A549 (cell line): ENCODE results near the gene DTD2. TPM values are rescaled to one million over a fixed set of nuclear protein-coding genes. Genes with fewer than 3 reads are reported as not detected.

Experiments used
- ATAC-seq, 2 experiments: fragments of 200-7000 bp in 1 of 2; fragments of >200 bp in 1 of 2; cut with Nextera tagmentation in 1 of 2; cut with Tn5 transposase in 1 of 2; 3 replicates each; pipeline versions ENCODE4 v1.8.0 to v1.9.1; 2018 to 2020; ENCODE audit warnings: mild to moderate bottlenecking in 1 of 2, moderate library complexity in 1 of 2
- CTCF ChIA-PET: fragments of 300-600 bp; sonication (Branson Sonifier 250); formaldehyde crosslinking; extraction: SDS; loops from one replicate; lab custom pipeline; 2021; ENCODE audit warnings: antibody characterized with exemption, inconsistent platforms; lab: Yijun Ruan, JAX
- POLR2A ChIA-PET: fragments of 350-600 bp; formaldehyde crosslinking; extraction: SDS; loops from one replicate; lab custom pipeline; 2021; ENCODE audit warnings: antibody characterized with exemption, inconsistent platforms; lab: Yijun Ruan, JAX
- DNase-seq, 2 experiments: peaks; one replicate each; pipeline versions ENCODE4 v3.0.0 to v3.0.0-alpha.2; 2011 to 2016; ENCODE audit warnings: low read depth in 1 of 2, low spot score in 1 of 2
- FAIRE-seq: peaks from 2 replicates; lab custom pipeline; 2011; peaks lifted over from hg19 to GRCh38; lab: Jason Lieb, UNC
- H3K27ac ChIP-seq, 2 experiments: fragments of >200 bp; sonication (Bioruptor Twin); formaldehyde crosslinking; 3 replicates each; pipeline ENCODE4 v1.5.1; 2016 to 2017
- H3K4me1 ChIP-seq: fragments of >200 bp; sonication (Bioruptor Twin); formaldehyde crosslinking; 3 replicates; pipeline ENCODE4 v1.6.1; 2016
- H3K4me2 ChIP-seq: fragments of >200 bp; sonication (Bioruptor Twin); formaldehyde crosslinking; 3 replicates; pipeline ENCODE4 v1.6.1; 2016
- H3K4me3 ChIP-seq: fragments of >200 bp; sonication (Bioruptor Twin); formaldehyde crosslinking; 3 replicates; pipeline ENCODE4 v1.5.1; 2016
- H3K9me3 ChIP-seq: fragments of >200 bp; sonication (Bioruptor Twin); formaldehyde crosslinking; 3 replicates; pipeline ENCODE4 v1.6.1; 2016
- E2F6 ChIP-seq: IDR thresholded peaks from 2 replicates; pipeline ENCODE4 v1.6.1; 2012; ENCODE audit warnings: low read depth, borderline replicate concordance
- GATA3 ChIP-seq: IDR thresholded peaks from 2 replicates; pipeline ENCODE4 v1.6.1; 2012; ENCODE audit warnings: borderline replicate concordance
- HDAC2 ChIP-seq: fragments of 200-600 bp; sonication (generic); IDR thresholded peaks from 2 replicates; pipeline ENCODE4 v1.6.1; 2016
- JUN ChIP-seq, 2 experiments: fragments of >200 bp; sonication (Bioruptor Twin); formaldehyde crosslinking; IDR thresholded peaks; 2 replicates in 1 of 2; 3 replicates in 1 of 2; pipeline ENCODE4 v1.6.1; 2016 to 2017
- MAFK ChIP-seq: fragments of 450-650 bp; IDR thresholded peaks from 2 replicates; pipeline ENCODE4 v1.6.1; 2014; ENCODE audit not compliant: partially characterized antibody
- NPAS2 ChIP-seq: fragments of 250-450 bp; sonication (Bioruptor Pico); IDR thresholded peaks from 2 replicates; pipeline ENCODE4 v1.8.0; 2022; ENCODE audit warnings: mild to moderate bottlenecking, moderate library complexity, borderline replicate concordance
- RNF2 ChIP-seq: fragments of 200-600 bp; sonication (generic); IDR thresholded peaks from 2 replicates; pipeline ENCODE4 v1.6.1; 2016; ENCODE audit warnings: low read depth, mild to moderate bottlenecking, antibody characterized with exemption, moderate library complexity, borderline replicate concordance
- ZC3H11A ChIP-seq: fragments of 450-650 bp; IDR thresholded peaks from 2 replicates; pipeline ENCODE4 v1.6.1; 2014; ENCODE audit warnings: antibody characterized with exemption, mild to moderate bottlenecking
- WGBS: methylation state at CpG from one replicate; pipeline ENCODE4 v1.1.6; 2017; ENCODE audit errors: missing lambda C conversion rate; 5-methylcytosine and 5-hydroxymethylcytosine counted together
- polyA plus RNA-seq, 4 experiments: library from polyadenylated mRNA; depleted of rRNA in 3 of 4; stranded (reverse); fragments of >200 nt; fragmentation: RNase III in 1 of 4; extraction: RNeasy Plus Mini Kit Qiagen cat#74134 plus additional on column Dnase treatment in 1 of 4; gene quantifications; 2 replicates in 3 of 4; 3 replicates in 1 of 4; pipeline ENCODE4 v1.2.3, GENCODE V29; 2011 to 2017
- TF ChIP-seq, protein P1 (sequence below): fragments of >200 bp; sonication (Bioruptor Twin); formaldehyde crosslinking; IDR thresholded peaks from 3 replicates; pipeline ENCODE4 v1.6.1; 2016
- TF ChIP-seq, protein P2 (sequence below): fragments of >200 bp; sonication (Bioruptor Twin); formaldehyde crosslinking; IDR thresholded peaks from 2 replicates; pipeline ENCODE4 v1.6.1; 2016

The DTD2 gene
- polyA plus RNA-seq, 2 of the 4 experiments (the other 2 are of a cell fraction): 28.5 to 39.5 TPM

- TF ChIP-seq E2F6: peak; percentile 78
- TF ChIP-seq, protein P1, sequence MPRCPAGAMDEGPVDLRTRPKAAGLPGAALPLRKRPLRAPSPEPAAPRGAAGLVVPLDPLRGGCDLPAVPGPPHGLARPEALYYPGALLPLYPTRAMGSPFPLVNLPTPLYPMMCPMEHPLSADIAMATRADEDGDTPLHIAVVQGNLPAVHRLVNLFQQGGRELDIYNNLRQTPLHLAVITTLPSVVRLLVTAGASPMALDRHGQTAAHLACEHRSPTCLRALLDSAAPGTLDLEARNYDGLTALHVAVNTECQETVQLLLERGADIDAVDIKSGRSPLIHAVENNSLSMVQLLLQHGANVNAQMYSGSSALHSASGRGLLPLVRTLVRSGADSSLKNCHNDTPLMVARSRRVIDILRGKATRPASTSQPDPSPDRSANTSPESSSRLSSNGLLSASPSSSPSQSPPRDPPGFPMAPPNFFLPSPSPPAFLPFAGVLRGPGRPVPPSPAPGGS: peak; percentile 83
- TF ChIP-seq NPAS2 (CRISPR knock-in tag): no peak
- no peak for TF ChIP-seq RNF2
- TF ChIP-seq JUN (IDR thresholded peaks at IDR 0.05): peak; percentile 61 to 90; a peak in 4 of 5 replicates
- TF ChIP-seq, all 56 proteins: peak for 12
Observed at GRCh38 chr14:31420319-31421111, 36.8 kb downstream of the DTD2 start, which contains the start of gene HEATR5A (continued).

DNA sequence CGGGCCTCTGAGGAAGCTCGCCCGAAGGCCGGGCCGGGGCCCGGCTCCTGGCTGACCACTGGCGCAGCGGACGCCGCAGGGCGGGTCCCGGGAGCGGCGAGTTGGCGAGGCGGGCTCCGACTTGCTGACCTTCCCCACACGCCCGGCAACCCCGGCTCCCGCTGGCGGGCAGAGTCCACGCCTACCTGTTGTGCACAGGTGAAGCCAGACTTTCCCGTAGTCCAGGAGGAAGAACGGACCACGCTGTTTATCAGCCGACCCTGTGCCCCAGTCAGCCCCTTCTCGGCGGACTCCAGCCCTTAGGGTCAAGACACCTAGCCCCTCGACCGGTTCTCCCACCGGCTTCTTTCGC, 37.4 kb downstream of the DTD2 start:
- TF ChIP-seq MAFK (no peak), ZC3H11A (0 out of 2 replicates have a peak, but pooled peaks have one; percentile 2)
- DNase-seq (peak; percentile 52 to 53), FAIRE-seq (no peak), ATAC-seq (peak; percentile 84 to 86)
- peak overlapping the region; percentile 95 for H3K4me3 ChIP-seq
- CTCF ChIA-PET: interaction anchor here (0.8 to 3.2 kb wide), 8 partner anchors 9 to 835 kb away, joined by 3 to 14 read pairs (median 6); partner anchors contain the start of gene HECTD1
- H3K4me2 ChIP-seq: peak overlapping the region; percentile 87
- POLR2A ChIA-PET: interaction anchor here (0.6 to 3.1 kb wide), 25 partner anchors 8 to 1140 kb away, joined by 3 to 58 read pairs (median 5); partner anchors contain the start of genes AP4S1, DTD2, HECTD1 and STRN3
- peak overlapping the region; percentile 85 to 95 for H3K27ac ChIP-seq
- H3K9me3 ChIP-seq: no peaks in the 10 kb centered on the region
- H3K4me1 ChIP-seq: peaks cover 30% of the 10 kb centered on the region
- 0% methylated on average over 29 of the region's 33 CpGs for WGBS

GRCh38 chr14:31419179-31419966, 37.9 kb downstream of the DTD2 start:
- H3K4me1 ChIP-seq: peaks cover 36% of the 10 kb centered on the region
- H3K4me2 ChIP-seq: peak overlapping the region; percentile 87
- peak overlapping the region; percentile 85 to 95 for H3K27ac ChIP-seq
- DNase-seq (no peak), ATAC-seq (no peak), FAIRE-seq (no peak)
- CTCF ChIA-PET: interaction anchor here (0.7 to 2.3 kb wide), 4 partner anchors 9 to 835 kb away, joined by 3 to 9 read pairs (median 4); partner anchors contain the start of gene HECTD1
- no peaks in the 10 kb centered on the region for H3K9me3 ChIP-seq
- TF ChIP-seq, protein P1: no peak
- TF ChIP-seq, protein P2, sequence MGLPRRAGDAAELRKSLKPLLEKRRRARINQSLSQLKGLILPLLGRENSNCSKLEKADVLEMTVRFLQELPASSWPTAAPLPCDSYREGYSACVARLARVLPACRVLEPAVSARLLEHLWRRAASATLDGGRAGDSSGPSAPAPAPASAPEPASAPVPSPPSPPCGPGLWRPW: no peak
- TF ChIP-seq GATA3: no peak
- 4% methylated on average over 9 of the region's 9 CpGs for WGBS
- POLR2A ChIA-PET: interaction anchor here (0.6 to 3.1 kb wide), 14 partner anchors 9 to 1141 kb away, joined by 3 to 58 read pairs (median 12); partner anchors contain the start of genes AP4S1, DTD2, HECTD1 and STRN3
- peak overlapping the region; percentile 95 for H3K4me3 ChIP-seq

GRCh38 chr14:31418440-31418839, 38.9 kb downstream of the DTD2 start:
- CTCF ChIA-PET: interaction anchor here (1.1 kb wide), 1 partner anchor 18 kb away, joined by 3 read pairs; no protein-coding TSS in a partner anchor
- peak overlapping the region; percentile 87 for H3K4me2 ChIP-seq
- H3K27ac ChIP-seq: peak overlapping the region; percentile 9 to 60; a peak in 4 of 6 replicates
- ATAC-seq: no peak
- no peaks in the 10 kb centered on the region for H3K9me3 ChIP-seq
- FAIRE-seq: no peak
- TF ChIP-seq HDAC2 (no peak), MAFK (peak; percentile 37)
- POLR2A ChIA-PET: interaction anchor here (3.1 kb wide), 1 partner anchor 22 kb away, joined by 58 read pairs; no protein-coding TSS in a partner anchor
- peaks cover 45% of the 10 kb centered on the region for H3K4me1 ChIP-seq
- WGBS: 61% methylated on average over 1 of the region's 1 CpG
- peak overlapping the region; percentile 95; the same call in 1 of the 3 replicates for H3K4me3 ChIP-seq
- no peak for DNase-seq
